ENCODE data around the gene CDC34. TPM values are rescaled to one million over a fixed set of nuclear protein-coding genes. Genes with fewer than 3 reads are reported as not detected.

Gene CDC34
- total and polyA plus RNA-seq, 4 donors: 19.2 to 83.8 (median 41.7) TPM

DNA sequence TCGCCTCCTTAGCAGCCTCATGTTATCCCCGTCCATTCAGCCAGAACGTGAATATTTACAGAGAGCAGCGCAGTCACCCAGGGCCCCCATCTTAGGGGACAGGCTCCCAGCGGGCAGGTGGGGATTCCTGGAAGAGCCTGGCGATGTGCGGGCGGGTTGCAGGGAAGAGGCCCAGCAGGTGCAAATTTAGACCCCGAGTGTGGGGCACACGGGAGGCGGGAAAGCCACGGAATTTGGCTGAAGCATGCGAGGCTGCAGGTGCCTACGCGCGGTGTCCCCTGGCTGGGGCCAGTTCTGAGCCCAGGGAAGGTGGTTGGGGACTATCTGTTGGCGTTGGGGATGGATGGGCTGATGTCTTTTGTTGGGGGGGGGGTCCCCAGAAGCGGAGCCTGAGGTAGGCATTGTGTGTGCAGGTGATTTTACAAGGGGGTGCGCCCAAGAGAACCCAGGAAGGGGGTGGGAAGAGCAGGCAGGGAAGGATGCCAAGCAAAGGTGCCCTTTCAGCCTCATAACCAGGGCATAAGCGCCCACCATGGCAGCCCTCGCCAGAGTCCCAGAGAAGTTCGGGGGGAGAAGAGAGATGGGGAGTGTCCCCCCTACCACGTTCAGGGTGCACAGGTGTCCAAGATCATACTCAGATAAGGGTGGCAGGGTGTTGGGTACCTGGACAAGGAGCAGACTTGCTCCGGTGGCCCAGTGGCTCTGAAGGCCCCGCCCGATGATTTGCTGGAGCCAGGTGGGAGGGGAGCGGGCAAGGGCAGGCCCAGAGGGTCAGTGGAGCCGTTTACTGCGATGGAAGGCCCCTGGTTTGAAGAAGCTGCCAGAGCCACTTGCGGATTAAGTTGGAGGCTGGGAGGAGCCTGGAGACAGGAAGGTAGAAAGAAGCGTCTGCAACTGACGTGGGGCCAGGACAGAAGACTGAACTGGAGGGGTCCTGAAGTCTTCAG, 23.1 kb upstream of the CDC34 start:
- Histone ChIP-seq H3K27me3 (ENCODE audit: control insufficient read depth in 4 of 4, insufficient read depth in 4 of 4, low read length in 3 of 4) (no peaks in the 10 kb centered on the region), H3K4me3 (ENCODE audit: low read depth in 1 of 3, low read length in 3 of 3) (peak overlapping the region; percentile 85 to 99 (median 94)), H3K9me3 (ENCODE audit: control insufficient read depth in 4 of 4, low read length in 3 of 4) (no peaks in the 10 kb centered on the region), H3K36me3 (ENCODE audit: control insufficient read depth in 4 of 4, insufficient read depth in 3 of 4, low read depth in 1 of 4, low read length in 3 of 4) (peaks cover 0 to 1% (median 0%) of the 10 kb centered on the region in 4 donors), H3K4me1 (ENCODE audit: control insufficient read depth in 4 of 4, insufficient read depth in 4 of 4, low read length in 3 of 4) (peaks cover 6 to 23% (median 15%) of the 10 kb centered on the region in 4 donors), H3K27ac (ENCODE audit: low read depth in 1 of 2, low read length in 2 of 2) (no peak overlapping the region), H3K9ac (ENCODE audit: low read depth in 1 of 2, low read length in 2 of 2) (peak overlapping the region in 1 of 2 donors; percentile 57)
- no peak for DNase-seq (ENCODE audit: low spot score)
- TF ChIP-seq FOXA1 (IDR thresholded peaks at IDR 0.05): no peak
- TF ChIP-seq SP1 (IDR thresholded peaks at IDR 0.05): no peak
- TF ChIP-seq, protein P1, sequence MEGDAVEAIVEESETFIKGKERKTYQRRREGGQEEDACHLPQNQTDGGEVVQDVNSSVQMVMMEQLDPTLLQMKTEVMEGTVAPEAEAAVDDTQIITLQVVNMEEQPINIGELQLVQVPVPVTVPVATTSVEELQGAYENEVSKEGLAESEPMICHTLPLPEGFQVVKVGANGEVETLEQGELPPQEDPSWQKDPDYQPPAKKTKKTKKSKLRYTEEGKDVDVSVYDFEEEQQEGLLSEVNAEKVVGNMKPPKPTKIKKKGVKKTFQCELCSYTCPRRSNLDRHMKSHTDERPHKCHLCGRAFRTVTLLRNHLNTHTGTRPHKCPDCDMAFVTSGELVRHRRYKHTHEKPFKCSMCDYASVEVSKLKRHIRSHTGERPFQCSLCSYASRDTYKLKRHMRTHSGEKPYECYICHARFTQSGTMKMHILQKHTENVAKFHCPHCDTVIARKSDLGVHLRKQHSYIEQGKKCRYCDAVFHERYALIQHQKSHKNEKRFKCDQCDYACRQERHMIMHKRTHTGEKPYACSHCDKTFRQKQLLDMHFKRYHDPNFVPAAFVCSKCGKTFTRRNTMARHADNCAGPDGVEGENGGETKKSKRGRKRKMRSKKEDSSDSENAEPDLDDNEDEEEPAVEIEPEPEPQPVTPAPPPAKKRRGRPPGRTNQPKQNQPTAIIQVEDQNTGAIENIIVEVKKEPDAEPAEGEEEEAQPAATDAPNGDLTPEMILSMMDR (IDR thresholded peaks at IDR 0.05; ENCODE audit: low read depth, low read length, missing input control): no peak
- no peak for TF ChIP-seq GABPA (IDR thresholded peaks at IDR 0.05 in 1 of 2, conservative IDR thresholded peaks at IDR 0.05 in 1 of 2)
- TF ChIP-seq TAF1 (conservative IDR thresholded peaks at IDR 0.05): no peak
- TF ChIP-seq, protein P2, sequence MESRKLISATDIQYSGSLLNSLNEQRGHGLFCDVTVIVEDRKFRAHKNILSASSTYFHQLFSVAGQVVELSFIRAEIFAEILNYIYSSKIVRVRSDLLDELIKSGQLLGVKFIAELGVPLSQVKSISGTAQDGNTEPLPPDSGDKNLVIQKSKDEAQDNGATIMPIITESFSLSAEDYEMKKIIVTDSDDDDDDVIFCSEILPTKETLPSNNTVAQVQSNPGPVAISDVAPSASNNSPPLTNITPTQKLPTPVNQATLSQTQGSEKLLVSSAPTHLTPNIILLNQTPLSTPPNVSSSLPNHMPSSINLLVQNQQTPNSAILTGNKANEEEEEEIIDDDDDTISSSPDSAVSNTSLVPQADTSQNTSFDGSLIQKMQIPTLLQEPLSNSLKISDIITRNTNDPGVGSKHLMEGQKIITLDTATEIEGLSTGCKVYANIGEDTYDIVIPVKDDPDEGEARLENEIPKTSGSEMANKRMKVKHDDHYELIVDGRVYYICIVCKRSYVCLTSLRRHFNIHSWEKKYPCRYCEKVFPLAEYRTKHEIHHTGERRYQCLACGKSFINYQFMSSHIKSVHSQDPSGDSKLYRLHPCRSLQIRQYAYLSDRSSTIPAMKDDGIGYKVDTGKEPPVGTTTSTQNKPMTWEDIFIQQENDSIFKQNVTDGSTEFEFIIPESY (IDR thresholded peaks at IDR 0.05): no peak
- no peak for TF ChIP-seq JUND (IDR thresholded peaks at IDR 0.05)
- no peak for TF ChIP-seq NR2F2 (IDR thresholded peaks at IDR 0.05)
- TF ChIP-seq RXRA (IDR thresholded peaks at IDR 0.05): no peak
- TF ChIP-seq YY1 (IDR thresholded peaks at IDR 0.05): no peak
- no peak for TF ChIP-seq HNF4G (IDR thresholded peaks at IDR 0.05)
- 67% methylated on average over 32 of the region's 32 CpGs for WGBS

DNA sequence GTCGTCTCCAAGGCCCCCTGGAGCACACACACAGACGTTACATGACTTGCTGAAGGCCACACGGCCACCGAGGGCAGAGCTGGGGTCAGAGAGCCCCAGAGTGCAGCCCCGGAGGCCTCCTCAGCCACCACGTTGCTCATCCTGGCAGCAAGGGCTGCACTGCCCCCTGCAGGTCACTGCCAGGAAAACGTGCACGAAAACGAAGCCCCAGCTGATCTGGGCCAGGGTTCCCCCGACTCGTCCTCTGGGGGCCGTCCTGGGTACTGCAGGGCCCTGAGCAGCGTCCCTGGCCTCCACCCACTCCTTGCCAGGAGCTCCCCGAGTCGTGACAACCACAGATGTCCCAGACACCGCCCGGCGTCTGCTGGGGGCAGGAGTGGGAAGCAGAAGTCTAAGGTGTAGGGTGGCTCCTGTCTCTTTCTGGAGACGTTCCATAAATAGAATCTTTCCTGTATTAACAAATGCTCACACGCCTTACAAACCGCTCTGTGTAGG, 20.9 kb upstream of the CDC34 start:
- no peaks in the 10 kb centered on the region for H3K36me3 ChIP-seq (ENCODE audit: control insufficient read depth in 4 of 4, insufficient read depth in 3 of 4, low read depth in 1 of 4, low read length in 3 of 4)
- 28% methylated on average over 21 of the region's 21 CpGs for WGBS
- TF ChIP-seq FOXA2 (IDR thresholded peaks at IDR 0.05) (no peak), RXRA (IDR thresholded peaks at IDR 0.05) (peak in 1 of 2 donors; percentile 31), RAD21 (IDR thresholded peaks at IDR 0.05) (peak; percentile 65 to 84)
- TF ChIP-seq, protein P3, sequence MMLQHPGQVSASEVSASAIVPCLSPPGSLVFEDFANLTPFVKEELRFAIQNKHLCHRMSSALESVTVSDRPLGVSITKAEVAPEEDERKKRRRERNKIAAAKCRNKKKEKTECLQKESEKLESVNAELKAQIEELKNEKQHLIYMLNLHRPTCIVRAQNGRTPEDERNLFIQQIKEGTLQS (IDR thresholded peaks at IDR 0.05): no peak
- TF ChIP-seq, protein P1 (IDR thresholded peaks at IDR 0.05; ENCODE audit: low read depth, low read length, missing input control): peak; percentile 92
- peak; percentile 95 for DNase-seq (ENCODE audit: low spot score)
- H3K4me3 ChIP-seq (ENCODE audit: low read depth in 1 of 3, low read length in 3 of 3): no peak overlapping the region
- H3K9ac ChIP-seq (ENCODE audit: low read depth in 1 of 2, low read length in 2 of 2): no peak overlapping the region
- peak overlapping the region; percentile 14 to 38 for H3K27ac ChIP-seq (ENCODE audit: low read depth in 1 of 2, low read length in 2 of 2)
- no peaks in the 10 kb centered on the region for H3K27me3 ChIP-seq (ENCODE audit: control insufficient read depth in 4 of 4, insufficient read depth in 4 of 4, low read length in 3 of 4)
- H3K9me3 ChIP-seq (ENCODE audit: control insufficient read depth in 4 of 4, low read length in 3 of 4): no peaks in the 10 kb centered on the region
- peaks cover 6 to 23% (median 15%) of the 10 kb centered on the region in 4 donors for H3K4me1 ChIP-seq (ENCODE audit: control insufficient read depth in 4 of 4, insufficient read depth in 4 of 4, low read length in 3 of 4)

Data from liver (tissue), 9 donors.